ENCODE results near the gene DTYMK. TPM values are rescaled to one million over a fixed set of nuclear protein-coding genes. Genes with fewer than 3 reads are reported as not detected.
"Not testable (repeated sequence)": the region's sequence is repeated elsewhere in the genome, so short reads cannot be mapped to it uniquely, and the experiment has no call there.

The DTYMK gene
- total and polyA plus RNA-seq, 2 experiments from 2014 or later: 20.7 to 55.5 TPM

DNA sequence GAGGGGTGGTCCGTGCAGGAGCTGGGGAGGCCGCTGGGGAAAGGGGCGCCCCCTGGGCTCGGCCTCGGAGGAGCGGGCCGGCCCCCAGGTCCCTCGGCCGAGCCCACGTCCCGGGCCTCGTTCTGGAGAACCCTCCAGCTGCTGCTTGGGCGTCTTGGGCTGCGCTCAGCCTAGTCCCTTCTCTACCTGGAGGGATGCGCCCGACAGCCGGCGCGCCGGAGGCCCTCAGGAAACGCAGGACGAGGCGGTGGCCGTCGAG lies 47.5 kb upstream of the DTYMK start:
- no peaks in the 10 kb centered on the region for H4K20me1 ChIP-seq (ENCODE audit: insufficient read depth, poor library complexity, severe bottlenecking)
- H3K9me3 ChIP-seq (ENCODE audit: low read depth): no peaks in the 10 kb centered on the region
- H3K4me1 ChIP-seq (ENCODE audit: insufficient read depth): no peaks in the 10 kb centered on the region
- H3K27me3 ChIP-seq: no peaks in the 10 kb centered on the region
- 10% methylated on average over 23 of the region's 25 CpGs for WGBS (ENCODE audit: low lambda C conversion rate, missing lambda C conversion rate)
- no peak overlapping the region for H3K4me3 ChIP-seq
- H3K4me2 ChIP-seq: peak overlapping the region; percentile 100
- no peak for TF ChIP-seq EZH2 (IDR thresholded peaks at IDR 0.05; ENCODE audit: borderline replicate concordance)
- TF ChIP-seq, protein P1, sequence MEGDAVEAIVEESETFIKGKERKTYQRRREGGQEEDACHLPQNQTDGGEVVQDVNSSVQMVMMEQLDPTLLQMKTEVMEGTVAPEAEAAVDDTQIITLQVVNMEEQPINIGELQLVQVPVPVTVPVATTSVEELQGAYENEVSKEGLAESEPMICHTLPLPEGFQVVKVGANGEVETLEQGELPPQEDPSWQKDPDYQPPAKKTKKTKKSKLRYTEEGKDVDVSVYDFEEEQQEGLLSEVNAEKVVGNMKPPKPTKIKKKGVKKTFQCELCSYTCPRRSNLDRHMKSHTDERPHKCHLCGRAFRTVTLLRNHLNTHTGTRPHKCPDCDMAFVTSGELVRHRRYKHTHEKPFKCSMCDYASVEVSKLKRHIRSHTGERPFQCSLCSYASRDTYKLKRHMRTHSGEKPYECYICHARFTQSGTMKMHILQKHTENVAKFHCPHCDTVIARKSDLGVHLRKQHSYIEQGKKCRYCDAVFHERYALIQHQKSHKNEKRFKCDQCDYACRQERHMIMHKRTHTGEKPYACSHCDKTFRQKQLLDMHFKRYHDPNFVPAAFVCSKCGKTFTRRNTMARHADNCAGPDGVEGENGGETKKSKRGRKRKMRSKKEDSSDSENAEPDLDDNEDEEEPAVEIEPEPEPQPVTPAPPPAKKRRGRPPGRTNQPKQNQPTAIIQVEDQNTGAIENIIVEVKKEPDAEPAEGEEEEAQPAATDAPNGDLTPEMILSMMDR (IDR thresholded peaks at IDR 0.05; ENCODE audit: poor library complexity): no peak
- TF ChIP-seq EZH2phosphoT487 (IDR thresholded peaks at IDR 0.05; ENCODE audit: low read depth, severe bottlenecking, unreplicated experiment): no peak
- H2AFZ ChIP-seq: peak overlapping the region; percentile 14
- peaks cover 33% of the 10 kb centered on the region for H3K79me2 ChIP-seq
- H3K9me2 ChIP-seq (replicated peaks; ENCODE audit: insufficient read depth): no peaks in the 10 kb centered on the region
- H3K27ac ChIP-seq: no peak overlapping the region
- no peak for DNase-seq (ENCODE audit: low spot score)
- no peaks in the 10 kb centered on the region for H3K36me3 ChIP-seq (replicated peaks; ENCODE audit: insufficient read depth, low read depth)

DNA sequence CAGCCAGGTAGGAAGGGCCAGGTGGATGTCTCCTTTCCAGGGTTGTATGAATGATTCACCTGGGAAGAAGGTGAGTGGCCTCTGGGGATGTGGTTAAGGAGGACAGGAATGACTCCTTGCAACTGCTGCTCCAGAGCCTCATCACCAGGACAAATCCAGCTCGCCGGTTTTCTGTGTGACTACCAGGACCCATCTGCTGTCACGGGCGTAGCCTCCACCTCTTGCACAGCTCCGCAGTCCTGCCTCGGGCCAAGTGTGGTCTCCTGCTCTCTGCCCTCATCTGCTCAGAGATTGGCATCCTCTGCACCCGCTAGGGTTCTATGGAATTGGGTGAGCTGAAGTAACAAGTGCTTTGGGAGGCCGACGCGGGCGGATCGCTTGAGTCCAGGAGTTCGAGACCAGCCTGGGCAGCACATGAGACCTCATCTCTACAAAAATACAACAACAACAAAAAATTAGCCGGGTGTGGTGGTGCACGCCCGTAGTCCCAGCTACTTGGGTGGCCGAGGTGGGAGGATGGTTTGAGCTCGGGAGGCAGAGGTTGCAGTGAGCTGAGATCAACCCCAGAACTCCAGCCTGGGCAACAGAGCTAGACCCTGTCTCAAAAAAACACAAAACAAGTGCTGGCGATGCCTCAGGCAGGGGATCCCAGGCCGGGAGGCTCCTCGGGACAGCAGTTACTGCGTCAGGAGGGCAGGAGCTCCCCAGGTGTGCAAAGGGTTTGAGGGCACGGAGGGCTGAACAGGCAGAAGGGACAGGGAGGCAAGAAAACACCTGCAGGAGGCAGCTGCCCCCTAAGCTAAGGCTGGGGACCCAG lies 47.0 kb upstream of the DTYMK start:
- Histone ChIP-seq H3K4me3 (no peak overlapping the region), H2AFZ (peak overlapping the region; percentile 14), H3K4me1 (ENCODE audit: insufficient read depth) (no peaks in the 10 kb centered on the region), H3K9me3 (ENCODE audit: low read depth) (no peaks in the 10 kb centered on the region), H3K27ac (no peak overlapping the region), H4K20me1 (ENCODE audit: insufficient read depth, poor library complexity, severe bottlenecking) (no peaks in the 10 kb centered on the region), H3K27me3 (no peaks in the 10 kb centered on the region), H3K79me2 (peaks cover 27% of the 10 kb centered on the region), H3K36me3 (replicated peaks; ENCODE audit: insufficient read depth, low read depth) (no peaks in the 10 kb centered on the region), H3K4me2 (peak overlapping the region; percentile 100), H3K9me2 (replicated peaks; ENCODE audit: insufficient read depth) (no peaks in the 10 kb centered on the region)
- TF ChIP-seq, protein P1 (IDR thresholded peaks at IDR 0.05; ENCODE audit: poor library complexity): no peak
- no peak for TF ChIP-seq EZH2 (IDR thresholded peaks at IDR 0.05; ENCODE audit: borderline replicate concordance)
- no peak for TF ChIP-seq EZH2phosphoT487 (IDR thresholded peaks at IDR 0.05; ENCODE audit: low read depth, severe bottlenecking, unreplicated experiment)
- WGBS (ENCODE audit: low lambda C conversion rate, missing lambda C conversion rate): 92% methylated on average over 23 of the region's 23 CpGs
- DNase-seq (ENCODE audit: low spot score): no peak

DNA sequence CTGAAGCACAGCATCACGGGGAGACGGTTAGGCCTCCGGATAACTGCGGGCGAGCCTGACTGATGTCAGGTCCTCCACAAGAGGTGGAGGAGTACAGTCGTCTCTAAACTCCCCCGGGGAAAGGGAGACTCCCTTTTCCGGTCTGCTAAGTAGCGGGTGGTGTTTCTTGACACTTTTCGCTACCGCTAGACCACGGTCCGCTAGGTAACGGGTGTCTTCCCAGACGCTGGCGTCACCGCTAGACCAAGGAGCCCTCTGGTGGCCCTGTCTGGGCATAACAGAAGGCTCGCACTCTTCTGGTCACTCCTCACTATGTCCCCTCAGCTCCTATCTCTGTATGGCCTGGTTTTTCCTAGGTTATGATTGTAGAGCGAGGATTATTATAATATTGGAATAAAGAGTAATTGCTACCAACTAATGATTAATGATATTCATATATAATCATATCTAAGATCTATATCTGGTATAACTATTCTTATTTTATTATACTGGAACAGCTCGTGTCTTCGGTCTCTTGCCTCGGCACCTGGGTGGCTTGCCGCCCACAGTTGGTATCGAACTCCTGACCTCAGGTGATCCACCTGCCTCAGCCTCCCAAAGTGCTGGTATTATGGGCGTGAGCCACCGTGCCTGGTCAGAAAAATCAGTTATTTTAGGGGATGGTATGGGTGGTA lies 46.0 kb upstream of the DTYMK start:
- DNase-seq (ENCODE audit: low spot score): peak; percentile 32
- H4K20me1 ChIP-seq (ENCODE audit: insufficient read depth, poor library complexity, severe bottlenecking); H2AFZ ChIP-seq; H3K27ac ChIP-seq; H3K4me1 ChIP-seq (ENCODE audit: insufficient read depth); H3K9me3 ChIP-seq (ENCODE audit: low read depth); H3K4me3 ChIP-seq; H3K27me3 ChIP-seq; H3K9me2 ChIP-seq (replicated peaks; ENCODE audit: insufficient read depth); H3K36me3 ChIP-seq (replicated peaks; ENCODE audit: insufficient read depth, low read depth): not testable (repeated sequence)
- 45% methylated on average over 26 of the region's 26 CpGs for WGBS (ENCODE audit: low lambda C conversion rate, missing lambda C conversion rate)
- peak overlapping the region; percentile 49 for H3K4me2 ChIP-seq
- TF ChIP-seq, protein P1 (IDR thresholded peaks at IDR 0.05; ENCODE audit: poor library complexity): peak; percentile 58
- peaks cover 18% of the 10 kb centered on the region for H3K79me2 ChIP-seq

Measured in hepatocyte (in vitro differentiated cells).